CD14-positive monocyte (primary cell): ENCODE data around the gene NRXN3. TPM values are rescaled to one million over a fixed set of nuclear protein-coding genes. Genes with fewer than 3 reads are reported as not detected.

Source experiments
- DNase-seq, 3 donors: peaks; one replicate each; pipeline ENCODE4 v3.0.0-alpha.2; 2011 to 2022
- H2AFZ ChIP-seq: 2 replicates; pipeline ENCODE4 v1.6.0; 2012; ENCODE audit warnings: mild to moderate bottlenecking, low read depth, low read length, inconsistent platforms; ENCODE audit not compliant: insufficient read depth, poor library complexity, severe bottlenecking
- H3K27ac ChIP-seq, 2 donors: 1 replicate in 1 of 2; 2 replicates in 1 of 2; pipeline ENCODE4 v1.5.1; 2012 to 2013; ENCODE audit warnings: low read length in 2 of 2, control low read depth in 1 of 2, inconsistent platforms in 1 of 2, low read depth in 1 of 2, mild to moderate bottlenecking in 1 of 2
- H3K27me3 ChIP-seq, 2 donors: one replicate each; pipeline versions ENCODE4 v1.6.0 to v1.6.1; 2011 to 2013; ENCODE audit warnings: low read length in 2 of 2; ENCODE audit not compliant: control insufficient read depth in 2 of 2, insufficient read depth in 2 of 2
- H3K36me3 ChIP-seq, 2 donors: replicated peaks in 1 of 2; 1 replicate in 1 of 2; 2 replicates in 1 of 2; pipeline versions ENCODE4 v1.5.1 to v1.6.1; 2012 to 2013; ENCODE audit warnings: low read length in 2 of 2, control low read depth in 1 of 2, inconsistent platforms in 1 of 2, mild to moderate bottlenecking in 1 of 2; ENCODE audit not compliant: insufficient read depth in 2 of 2, control insufficient read depth in 1 of 2
- H3K4me1 ChIP-seq, 2 donors: 1 replicate in 1 of 2; 2 replicates in 1 of 2; pipeline versions ENCODE4 v1.5.1 to v1.6.1; 2012 to 2013; ENCODE audit warnings: low read length in 2 of 2, control low read depth in 1 of 2, inconsistent platforms in 1 of 2, mild to moderate bottlenecking in 1 of 2, moderate library complexity in 1 of 2; ENCODE audit not compliant: insufficient read depth in 2 of 2, control insufficient read depth in 1 of 2
- H3K4me2 ChIP-seq: replicated peaks from 2 replicates; pipeline ENCODE3; 2012; ENCODE audit warnings: low read length, moderate library complexity, mild to moderate bottlenecking; ENCODE audit not compliant: poor library complexity, severe bottlenecking; ENCODE audit errors: extremely low read depth
- H3K4me3 ChIP-seq, 3 experiments: fragments of 200-600 bp in 1 of 3; sonication (generic) in 1 of 3; replicated peaks in 1 of 3; 1 replicate in 2 of 3; 2 replicates in 1 of 3; pipeline ENCODE4 v1.5.1; 2011 to 2013; ENCODE audit warnings: low read length in 3 of 3, mild to moderate bottlenecking in 3 of 3, control low read depth in 2 of 3, low read depth in 2 of 3, inconsistent platforms in 1 of 3, moderate library complexity in 1 of 3
- H3K79me2 ChIP-seq: 2 replicates; pipeline ENCODE4 v1.6.0; 2012; ENCODE audit warnings: mild to moderate bottlenecking, control low read depth, inconsistent platforms, low read length, moderate library complexity; ENCODE audit not compliant: insufficient read depth
- H3K9ac ChIP-seq: 2 replicates; pipeline ENCODE4 v1.6.0; 2017; ENCODE audit warnings: low read length, mild to moderate bottlenecking; ENCODE audit not compliant: insufficient read depth, poor library complexity, severe bottlenecking
- H3K9me3 ChIP-seq, 2 donors: replicated peaks in 1 of 2; 1 replicate in 1 of 2; 2 replicates in 1 of 2; pipeline versions ENCODE4 v1.5.1 to v1.6.1; 2012 to 2013; ENCODE audit warnings: low read length in 2 of 2, control low read depth in 1 of 2; ENCODE audit not compliant: control insufficient read depth in 1 of 2, insufficient read depth in 1 of 2
- H4K20me1 ChIP-seq: 2 replicates; pipeline ENCODE4 v1.6.0; 2012; ENCODE audit warnings: mild to moderate bottlenecking, low read length, control low read depth, moderate library complexity; ENCODE audit not compliant: insufficient read depth
- H3K27ac Mint-ChIP-seq, 7 donors: one replicate each; pipeline ENCODE4 v1.8.0; 2020; ENCODE audit warnings: mild to moderate bottlenecking in 7 of 7, mixed read lengths in 7 of 7, moderate library complexity in 6 of 7, inconsistent platforms in 2 of 7
- H3K27me3 Mint-ChIP-seq, 3 donors: one replicate each; pipeline ENCODE4 v1.8.0; 2021 to 2022; ENCODE audit warnings: low read depth in 3 of 3, mild to moderate bottlenecking in 3 of 3, mixed read lengths in 3 of 3, moderate library complexity in 3 of 3, inconsistent platforms in 1 of 3
- H3K36me3 Mint-ChIP-seq, 2 donors: one replicate each; pipeline ENCODE4 v1.8.0; 2020; ENCODE audit warnings: mixed read lengths in 2 of 2, inconsistent platforms in 1 of 2, mild to moderate bottlenecking in 1 of 2
- H3K4me1 Mint-ChIP-seq: one replicate; pipeline ENCODE4 v1.8.0; 2020; ENCODE audit warnings: mild to moderate bottlenecking, mixed read lengths
- H3K4me3 Mint-ChIP-seq, 2 donors: one replicate each; pipeline ENCODE4 v1.8.0; 2020; ENCODE audit warnings: mild to moderate bottlenecking in 2 of 2, mixed read lengths in 2 of 2, moderate library complexity in 1 of 2
- H3K9me3 Mint-ChIP-seq, 7 donors: one replicate each; pipeline ENCODE4 v1.8.0; 2020 to 2022; ENCODE audit warnings: mixed read lengths in 7 of 7, mild to moderate bottlenecking in 6 of 7, moderate library complexity in 6 of 7, inconsistent platforms in 2 of 7
- CTCF ChIP-seq: fragments of 200-600 bp; IDR thresholded peaks from one replicate; pipeline ENCODE4 v1.8.0; 2022; ENCODE audit warnings: antibody characterized with exemption, mild to moderate bottlenecking
- WGBS: methylation state at CpG from one replicate; pipeline ENCODE4 v1.1.5; 2013; ENCODE audit warnings: missing lambda C conversion rate; ENCODE audit not compliant: insufficient coverage; 5-methylcytosine and 5-hydroxymethylcytosine counted together
- intact Hi-C, 2 donors: fragments of 100-400 bp; cut with micrococcal nuclease; formaldehyde crosslinking; loops; one replicate each; pipeline versions ENCODE4 v1.15.0 to v1.15.1; 2023
- polyA plus RNA-seq, 3 donors: library from polyadenylated mRNA; depleted of rRNA in 1 of 3; unstranded in 2 of 3; stranded (reverse) in 1 of 3; fragments of 300-500 nt in 2 of 3; fragments of >200 nt in 1 of 3; fragmentation: Illumina TruSeq in 2 of 3; gene quantifications; 1 replicate in 2 of 3; 2 replicates in 1 of 3; pipeline ENCODE4 v1.2.3, GENCODE V29; 2012 to 2021

The NRXN3 gene
- polyA plus RNA-seq, 3 donors: not detected

GRCh38 chr14:79351011-79351410 lies 1180.8 kb downstream of the NRXN3 start:
- no peak overlapping the region for H3K4me3 Mint-ChIP-seq
- no peaks in the 10 kb centered on the region for H3K36me3 Mint-ChIP-seq
- Histone ChIP-seq H3K4me2 (no peak overlapping the region), H3K79me2 (no peaks in the 10 kb centered on the region), H3K9ac (no peak overlapping the region), H3K36me3 (no peaks in the 10 kb centered on the region), H3K27ac (no peak overlapping the region), H3K4me1 (no peaks in the 10 kb centered on the region), H3K4me3 (no peak overlapping the region), H3K27me3 (no peaks in the 10 kb centered on the region), H2AFZ (no peak overlapping the region), H4K20me1 (no peaks in the 10 kb centered on the region), H3K9me3 (no peaks in the 10 kb centered on the region)
- no CpG with 5 or more reads among the region's 3 CpGs for WGBS
- H3K27ac Mint-ChIP-seq: no peak overlapping the region
- intact Hi-C loops: no loop called here
- H3K4me1 Mint-ChIP-seq: no peaks in the 10 kb centered on the region
- DNase-seq: no peak
- peaks cover 0 to 2% (median 0%) of the 10 kb centered on the region in 7 donors for H3K9me3 Mint-ChIP-seq
- TF ChIP-seq CTCF: no peak
- H3K27me3 Mint-ChIP-seq: peaks cover 0 to 2% (median 0%) of the 10 kb centered on the region in 3 donors

- no peaks in the 10 kb centered on the region for H3K36me3 Mint-ChIP-seq
- Histone ChIP-seq H3K4me3 (no peak overlapping the region), H3K27me3 (no peaks in the 10 kb centered on the region), H3K79me2 (no peaks in the 10 kb centered on the region), H3K9me3 (no peaks in the 10 kb centered on the region), H4K20me1 (no peaks in the 10 kb centered on the region), H3K4me1 (no peaks in the 10 kb centered on the region), H3K27ac (no peak overlapping the region), H3K9ac (no peak overlapping the region), H2AFZ (no peak overlapping the region), H3K36me3 (no peaks in the 10 kb centered on the region), H3K4me2 (no peak overlapping the region)
- WGBS: no CpG with 5 or more reads among the region's 3 CpGs
- intact Hi-C loops: no loop called here
- peaks cover 0 to 2% (median 0%) of the 10 kb centered on the region in 3 donors for H3K27me3 Mint-ChIP-seq
- H3K9me3 Mint-ChIP-seq: peaks cover 0 to 2% (median 0%) of the 10 kb centered on the region in 7 donors
- H3K4me1 Mint-ChIP-seq: no peaks in the 10 kb centered on the region
- H3K27ac Mint-ChIP-seq: no peak overlapping the region
- no peak for DNase-seq
- no peak overlapping the region for H3K4me3 Mint-ChIP-seq
- no peak for TF ChIP-seq CTCF
Observed at GRCh38 chr14:79352076-79352630, 1182.0 kb downstream of the NRXN3 start.
